Panc1 (cell line): ENCODE results near the gene PTDSS2. TPM values are rescaled to one million over a fixed set of nuclear protein-coding genes. Genes with fewer than 3 reads are reported as not detected.

Experiments
- ATAC-seq: fragments of 200-7000 bp; cut with Tn5 transposase; 2 replicates; pipeline ENCODE4 v1.9.1; 2020; ENCODE audit warnings: mild to moderate bottlenecking, moderate library complexity
- BruUV-seq: library from RNA; stranded (reverse); fragments of 400-500 nt; replicated peaks from 2 replicates; lab custom pipeline; 2021; lab: Mats Ljungman, UMichigan
- CTCF ChIA-PET: fragments of 300-600 bp; sonication (Branson Sonifier 250); formaldehyde crosslinking; loops from one replicate; lab custom pipeline; 2022; ENCODE audit warnings: antibody characterized with exemption; lab: Charles Lee
- POLR2A ChIA-PET: fragments of 300-600 bp; sonication (Branson Sonifier 250); formaldehyde crosslinking; loops from one replicate; lab custom pipeline; 2022; ENCODE audit warnings: antibody characterized with exemption; lab: Charles Lee
- DNase-seq: peaks from one replicate; pipeline ENCODE4 v3.0.0-alpha.2; 2010; ENCODE audit warnings: low read depth, low spot score
- H3K27ac ChIP-seq: 2 replicates; pipeline ENCODE4 v1.5.1; 2011; ENCODE audit warnings: mild to moderate bottlenecking, low read length, inconsistent platforms
- H3K27me3 ChIP-seq: fragments of 200-500 bp; sonication (Bioruptor generic); 2 replicates; pipeline ENCODE4 v1.6.0; 2014; ENCODE audit warnings: low read length, inconsistent platforms; ENCODE audit not compliant: control insufficient read depth, insufficient read depth
- H3K36me3 ChIP-seq: fragments of 200-500 bp; sonication (Bioruptor generic); 2 replicates; pipeline ENCODE4 v1.5.1; 2014; ENCODE audit warnings: inconsistent platforms, mild to moderate bottlenecking, low read length, moderate library complexity; ENCODE audit not compliant: control insufficient read depth, insufficient read depth
- H3K4me1 ChIP-seq: 2 replicates; pipeline ENCODE4 v1.5.1; 2011; ENCODE audit warnings: inconsistent platforms, mild to moderate bottlenecking, low read length, moderate library complexity; ENCODE audit not compliant: control insufficient read depth, insufficient read depth
- H3K4me3 ChIP-seq, 2 experiments: 2 replicates each; pipeline ENCODE4 v1.5.1; 2011 to 2012; ENCODE audit warnings: low read depth in 2 of 2, low read length in 2 of 2, mild to moderate bottlenecking in 2 of 2, inconsistent platforms in 1 of 2, moderate library complexity in 1 of 2
- H3K9me3 ChIP-seq: fragments of 200-500 bp; sonication (Bioruptor generic); 2 replicates; pipeline ENCODE4 v1.5.1; 2014; ENCODE audit warnings: low read depth, mild to moderate bottlenecking, inconsistent platforms, low read length, moderate library complexity; ENCODE audit not compliant: control insufficient read depth, insufficient read depth
- CTCF ChIP-seq: fragments of 450-650 bp; IDR thresholded peaks from 2 replicates; pipeline ENCODE4 v1.5.1; 2017; ENCODE audit warnings: mild to moderate bottlenecking
- POLR2AphosphoS5 ChIP-seq: IDR thresholded peaks from 2 replicates; pipeline ENCODE4 v1.6.1; 2012; ENCODE audit warnings: mild to moderate bottlenecking, low read depth, low read length, moderate library complexity
- REST ChIP-seq, 2 experiments: IDR thresholded peaks; 2 replicates each; pipeline ENCODE4 v1.6.1; 2011 to 2012; ENCODE audit warnings: low read depth in 2 of 2, control low read depth in 1 of 2, low read length in 1 of 2, mild to moderate bottlenecking in 1 of 2, moderate library complexity in 1 of 2; ENCODE audit not compliant: insufficient read depth in 1 of 2
- SIN3A ChIP-seq: IDR thresholded peaks from 2 replicates; pipeline ENCODE4 v1.6.1; 2012; ENCODE audit warnings: low read depth, mild to moderate bottlenecking, low read length, moderate library complexity, borderline replicate concordance; ENCODE audit not compliant: insufficient read depth
- TCF7L2 ChIP-seq: IDR thresholded peaks from 2 replicates; pipeline ENCODE4 v1.6.1; 2011; ENCODE audit warnings: mild to moderate bottlenecking, low read depth, low read length, inconsistent platforms
- in situ Hi-C: cut with HindIII; loops from 2 replicates; pipeline ENCODE4 v1.10.0; 2016; ENCODE audit warnings: low sequenced_read_pairs, low pct_unique_long_range_greater_than_20kb
- intact Hi-C: fragments of 100-400 bp; cut with micrococcal nuclease; formaldehyde crosslinking; loops from one replicate; pipeline ENCODE4 v1.10.0; 2022; ENCODE audit not compliant: unreplicated experiment
- total RNA-seq: library from RNA; stranded (reverse); gene quantifications from one replicate; pipeline ENCODE4 v1.2.1, GENCODE V29; 2021; ENCODE audit not compliant: unreplicated experiment

Gene PTDSS2
- total RNA-seq, 1 experiment from 2014 or later, result 103 TPM

GRCh38 chr11:496834-497564 lies 46.9 kb downstream of the PTDSS2 start:
- H3K9me3 ChIP-seq, result no peaks in the 10 kb centered on the region
- no TSS peak for BruUV-seq
- H3K4me1 ChIP-seq, result no peaks in the 10 kb centered on the region
- H3K36me3 ChIP-seq, result peaks cover 15% of the 10 kb centered on the region; the same call in 1 of the 2 replicates
- TF ChIP-seq POLR2AphosphoS5 (peak; percentile 20; the same call in 1 of the 2 replicates), CTCF (no peak)
- in situ Hi-C loops (no loop called here), intact Hi-C loops (no loop called here)
- no peaks in the 10 kb centered on the region for H3K27me3 ChIP-seq
- no peak overlapping the region for H3K27ac ChIP-seq
- ChIA-PET CTCF (no interaction called here), POLR2A (no interaction called here)
- ATAC-seq, result no peak
- H3K4me3 ChIP-seq, result no peak overlapping the region
- no peak for DNase-seq

GRCh38 chr11:497565-498296 lies 47.7 kb downstream of the PTDSS2 start:
- peaks cover 15% of the 10 kb centered on the region; the same call in 1 of the 2 replicates for H3K36me3 ChIP-seq
- no TSS peak for BruUV-seq
- H3K9me3 ChIP-seq, result no peaks in the 10 kb centered on the region
- H3K27me3 ChIP-seq, result no peaks in the 10 kb centered on the region
- in situ Hi-C loops, result no loop called here
- ChIA-PET POLR2A (no interaction called here), CTCF (interaction anchor here (0.6 kb wide), 2 partner anchors 57 to 146 kb away, joined by 3 to 7 read pairs; no protein-coding TSS in a partner anchor)
- intact Hi-C loops, result no loop called here
- no peak for DNase-seq
- no peak for ATAC-seq
- H3K27ac ChIP-seq, result no peak overlapping the region
- TF ChIP-seq POLR2AphosphoS5 (no peak), CTCF (no peak), TCF7L2 (no peak), SIN3A (no peak), REST (IDR thresholded peaks at IDR 0.05; ENCODE audit: insufficient read depth in 1 of 2, low read depth in 2 of 2, low read length in 1 of 2) (no peak)
- H3K4me3 ChIP-seq, result no peak overlapping the region
- 0 out of 2 replicates have a peak, but pooled peaks cover 2% of the 10 kb centered on the region for H3K4me1 ChIP-seq
